ENCODE measurements around the gene CKB. TPM values are rescaled to one million over a fixed set of nuclear protein-coding genes. Genes with fewer than 3 reads are reported as not detected.

CKB gene
- total and polyA plus RNA-seq, 2 experiments from 2014 or later = 18.5 to 28.0 TPM

GRCh38 chr14:103532216-103533136 lies 9.8 kb upstream of the CKB start:
- DNase-seq = no peak
- Histone ChIP-seq H3K27ac (no peak overlapping the region), H3K9ac (no peak overlapping the region), H2AFZ (no peak overlapping the region), H3F3A (ENCODE audit: insufficient read depth) (no peaks in the 10 kb centered on the region), H3K79me2 (ENCODE audit: insufficient read depth) (peaks cover 30% of the 10 kb centered on the region), H3K9me3 (ENCODE audit: low read depth) (no peaks in the 10 kb centered on the region), H3K27me3 (replicated peaks; ENCODE audit: insufficient read depth) (no peaks in the 10 kb centered on the region), H3K4me3 (no peak overlapping the region), H4K20me1 (ENCODE audit: insufficient read depth) (no peaks in the 10 kb centered on the region), H3K4me2 (ENCODE audit: unreplicated experiment) (no peak overlapping the region), H3K4me1 (ENCODE audit: insufficient read depth) (peaks cover 15% of the 10 kb centered on the region; the same call in 1 of the 2 replicates), H3K9me2 (ENCODE audit: insufficient read depth) (no peaks in the 10 kb centered on the region), H3K36me3 (ENCODE audit: low read depth) (no peaks in the 10 kb centered on the region)
- WGBS, 2 experiments (ENCODE audit: low coverage in 1 of 2, low lambda C conversion rate in 2 of 2, missing lambda C conversion rate in 2 of 2) = 90 to 93% methylated on average over 27 to 32 of the region's 32 CpGs
- in situ Hi-C loops (cut with MboI) = no loop called here
- TF ChIP-seq EZH2phosphoT487 (IDR thresholded peaks at IDR 0.05; ENCODE audit: insufficient read depth, low read depth) (no peak), EZH2 (IDR thresholded peaks at IDR 0.05; ENCODE audit: insufficient read depth, poor library complexity, severe bottlenecking) (no peak)

- in situ Hi-C loops (cut with MboI) = no loop called here
- WGBS, 2 experiments (ENCODE audit: low coverage in 1 of 2, low lambda C conversion rate in 2 of 2, missing lambda C conversion rate in 2 of 2) = 92% methylated on average over 9 to 15 of the region's 15 CpGs
These were observed 9.0 kb upstream of the CKB start for GRCh38 chr14:103531421-103532215.

GRCh38 chr14:103530831-103531230 lies 8.2 kb upstream of the CKB start:
- Histone ChIP-seq H3K27ac (no peak overlapping the region), H3K27me3 (replicated peaks; ENCODE audit: insufficient read depth) (no peaks in the 10 kb centered on the region), H3K4me1 (ENCODE audit: insufficient read depth) (peaks cover 20% of the 10 kb centered on the region; the same call in 1 of the 2 replicates), H4K20me1 (ENCODE audit: insufficient read depth) (no peaks in the 10 kb centered on the region), H3K9ac (no peak overlapping the region), H3K4me2 (ENCODE audit: unreplicated experiment) (no peak overlapping the region), H3K36me3 (ENCODE audit: low read depth) (no peaks in the 10 kb centered on the region), H3K9me3 (ENCODE audit: low read depth) (no peaks in the 10 kb centered on the region), H3K4me3 (no peak overlapping the region), H3F3A (ENCODE audit: insufficient read depth) (peaks cover 5% of the 10 kb centered on the region; the same call in 1 of the 2 replicates), H3K9me2 (ENCODE audit: insufficient read depth) (no peaks in the 10 kb centered on the region), H2AFZ (no peak overlapping the region), H3K79me2 (ENCODE audit: insufficient read depth) (peaks cover 30% of the 10 kb centered on the region)
- in situ Hi-C loops (cut with MboI) = no loop called here
- no peak for DNase-seq
- TF ChIP-seq EZH2 (IDR thresholded peaks at IDR 0.05; ENCODE audit: insufficient read depth, poor library complexity, severe bottlenecking) = no peak
- no peak for TF ChIP-seq EZH2phosphoT487 (IDR thresholded peaks at IDR 0.05; ENCODE audit: insufficient read depth, low read depth)
- 77 to 78% methylated on average over 11 of the region's 11 CpGs for WGBS, 2 experiments (ENCODE audit: low coverage in 1 of 2, low lambda C conversion rate in 2 of 2, missing lambda C conversion rate in 2 of 2)

More at GRCh38 chr14:103531421-103532215, 9.0 kb upstream of the CKB start:
- Histone ChIP-seq H2AFZ (no peak overlapping the region), H3K36me3 (ENCODE audit: low read depth) (no peaks in the 10 kb centered on the region), H3K9me3 (ENCODE audit: low read depth) (no peaks in the 10 kb centered on the region), H3K4me2 (ENCODE audit: unreplicated experiment) (no peak overlapping the region), H3K4me1 (ENCODE audit: insufficient read depth) (peaks cover 20% of the 10 kb centered on the region; the same call in 1 of the 2 replicates), H3K79me2 (ENCODE audit: insufficient read depth) (peaks cover 30% of the 10 kb centered on the region), H3K4me3 (no peak overlapping the region), H3K27me3 (replicated peaks; ENCODE audit: insufficient read depth) (no peaks in the 10 kb centered on the region), H3K9me2 (ENCODE audit: insufficient read depth) (no peaks in the 10 kb centered on the region), H4K20me1 (ENCODE audit: insufficient read depth) (no peaks in the 10 kb centered on the region), H3K27ac (no peak overlapping the region), H3F3A (ENCODE audit: insufficient read depth) (peaks cover 5% of the 10 kb centered on the region; the same call in 1 of the 2 replicates), H3K9ac (no peak overlapping the region)
- TF ChIP-seq EZH2 (IDR thresholded peaks at IDR 0.05; ENCODE audit: insufficient read depth, poor library complexity, severe bottlenecking) (no peak), EZH2phosphoT487 (IDR thresholded peaks at IDR 0.05; ENCODE audit: insufficient read depth, low read depth) (no peak)
- DNase-seq = no peak

GRCh38 chr14:103530390-103530789 lies 7.8 kb upstream of the CKB start:
- in situ Hi-C loops (cut with MboI) = no loop called here
- H3F3A ChIP-seq (ENCODE audit: insufficient read depth) = peaks cover 5% of the 10 kb centered on the region; the same call in 1 of the 2 replicates
- no peaks in the 10 kb centered on the region for H4K20me1 ChIP-seq (ENCODE audit: insufficient read depth)
- DNase-seq = peak; percentile 62
- no peak overlapping the region for H2AFZ ChIP-seq
- peaks cover 20% of the 10 kb centered on the region; the same call in 1 of the 2 replicates for H3K4me1 ChIP-seq (ENCODE audit: insufficient read depth)
- 38 to 44% methylated on average over 7 of the region's 7 CpGs for WGBS, 2 experiments (ENCODE audit: low coverage in 1 of 2, low lambda C conversion rate in 2 of 2, missing lambda C conversion rate in 2 of 2)
- no peaks in the 10 kb centered on the region for H3K9me2 ChIP-seq (ENCODE audit: insufficient read depth)
- H3K4me2 ChIP-seq (ENCODE audit: unreplicated experiment) = peak overlapping the region; percentile 80
- H3K79me2 ChIP-seq (ENCODE audit: insufficient read depth) = peaks cover 30% of the 10 kb centered on the region
- no peak overlapping the region for H3K27ac ChIP-seq
- H3K36me3 ChIP-seq (ENCODE audit: low read depth) = no peaks in the 10 kb centered on the region
- H3K9me3 ChIP-seq (ENCODE audit: low read depth) = no peaks in the 10 kb centered on the region
- no peaks in the 10 kb centered on the region for H3K27me3 ChIP-seq (replicated peaks; ENCODE audit: insufficient read depth)
- 0 out of 2 replicates have a peak overlapping the region, but pooled peaks have one; percentile 88 for H3K9ac ChIP-seq
- TF ChIP-seq EZH2phosphoT487 (IDR thresholded peaks at IDR 0.05; ENCODE audit: insufficient read depth, low read depth) = no peak
- no peak for TF ChIP-seq EZH2 (IDR thresholded peaks at IDR 0.05; ENCODE audit: insufficient read depth, poor library complexity, severe bottlenecking)
- peak overlapping the region; percentile 89 for H3K4me3 ChIP-seq
